ENCODE results near the gene PEX14. TPM values are rescaled to one million over a fixed set of nuclear protein-coding genes. Genes with fewer than 3 reads are reported as not detected.
"Not testable (repeated sequence)": the region's sequence is repeated elsewhere in the genome, so short reads cannot be mapped to it uniquely, and the experiment has no call there.

The PEX14 gene
- total and polyA plus RNA-seq, 2 donors = 8.8 to 16.1 TPM

- 92% methylated on average over 3 of the region's 3 CpGs for WGBS
- no peak overlapping the region for H3K4me3 ChIP-seq (ENCODE audit: low read length in 2 of 2)
- H3K27ac ChIP-seq (ENCODE audit: low read depth in 1 of 2, low read length in 1 of 2) = no peak overlapping the region
- peaks cover 28 to 36% of the 10 kb centered on the region in 2 donors for H3K36me3 ChIP-seq (ENCODE audit: control insufficient read depth in 2 of 2, insufficient read depth in 2 of 2, low read length in 1 of 2)
- peaks cover 0 to 6% of the 10 kb centered on the region in 2 donors for H3K4me1 ChIP-seq (ENCODE audit: control insufficient read depth in 2 of 2, insufficient read depth in 2 of 2, low read length in 2 of 2)
- no peak for DNase-seq (ENCODE audit: low read depth in 6 of 9, low spot score in 9 of 9)
- peaks cover 1 to 7% of the 10 kb centered on the region in 2 donors for H3K9me3 ChIP-seq (ENCODE audit: control insufficient read depth in 2 of 2, insufficient read depth in 1 of 2, low read length in 1 of 2)
- no peaks in the 10 kb centered on the region for H3K27me3 ChIP-seq (ENCODE audit: control insufficient read depth in 2 of 2, insufficient read depth in 1 of 2, low read length in 1 of 2)
Observed at GRCh38 chr1:10459184-10459583, 15.6 kb upstream of the PEX14 start.

- no peak overlapping the region for H3K27ac ChIP-seq (ENCODE audit: low read depth in 1 of 2, low read length in 1 of 2)
- no peaks in the 10 kb centered on the region for H3K9me3 ChIP-seq (ENCODE audit: control insufficient read depth in 2 of 2, insufficient read depth in 1 of 2, low read length in 1 of 2)
- peaks cover 7 to 8% of the 10 kb centered on the region in 2 donors for H3K4me1 ChIP-seq (ENCODE audit: control insufficient read depth in 2 of 2, insufficient read depth in 2 of 2, low read length in 2 of 2)
- DNase-seq (ENCODE audit: low read depth in 6 of 9, low spot score in 9 of 9) = no peak
- 99% methylated on average over 2 of the region's 2 CpGs for WGBS
- peaks cover 37 to 52% of the 10 kb centered on the region in 2 donors for H3K36me3 ChIP-seq (ENCODE audit: control insufficient read depth in 2 of 2, insufficient read depth in 2 of 2, low read length in 1 of 2)
- no peaks in the 10 kb centered on the region for H3K27me3 ChIP-seq (ENCODE audit: control insufficient read depth in 2 of 2, insufficient read depth in 1 of 2, low read length in 1 of 2)
- H3K4me3 ChIP-seq (ENCODE audit: low read length in 2 of 2) = no peak overlapping the region
Observed at GRCh38 chr1:10467078-10467477, 7.7 kb upstream of the PEX14 start.

GRCh38 chr1:10470043-10470442 is 4.7 kb upstream of the PEX14 start:
- no peak overlapping the region for H3K27ac ChIP-seq (ENCODE audit: low read depth in 1 of 2, low read length in 1 of 2)
- no peaks in the 10 kb centered on the region for H3K27me3 ChIP-seq (ENCODE audit: control insufficient read depth in 2 of 2, insufficient read depth in 1 of 2, low read length in 1 of 2)
- H3K4me1 ChIP-seq (ENCODE audit: control insufficient read depth in 2 of 2, insufficient read depth in 2 of 2, low read length in 2 of 2) = peaks cover 7 to 18% of the 10 kb centered on the region in 2 donors
- H3K36me3 ChIP-seq (ENCODE audit: control insufficient read depth in 2 of 2, insufficient read depth in 2 of 2, low read length in 1 of 2) = peaks cover 16 to 33% of the 10 kb centered on the region in 2 donors
- DNase-seq (ENCODE audit: low read depth in 6 of 9, low spot score in 9 of 9) = no peak
- WGBS = 99% methylated on average over 4 of the region's 4 CpGs
- no peaks in the 10 kb centered on the region for H3K9me3 ChIP-seq (ENCODE audit: control insufficient read depth in 2 of 2, insufficient read depth in 1 of 2, low read length in 1 of 2)
- no peak overlapping the region for H3K4me3 ChIP-seq (ENCODE audit: low read length in 2 of 2)

GRCh38 chr1:10471411-10472219 is 3.1 kb upstream of the PEX14 start:
- Histone ChIP-seq H3K4me1 (ENCODE audit: control insufficient read depth in 2 of 2, insufficient read depth in 2 of 2, low read length in 2 of 2) (peaks cover 14 to 28% of the 10 kb centered on the region in 2 donors), H3K27me3 (ENCODE audit: control insufficient read depth in 2 of 2, insufficient read depth in 1 of 2, low read length in 1 of 2) (no peaks in the 10 kb centered on the region), H3K4me3 (ENCODE audit: low read length in 2 of 2) (peak overlapping the region; percentile 77 to 81), H3K27ac (ENCODE audit: low read depth in 1 of 2, low read length in 1 of 2) (peak overlapping the region; percentile 53 to 82), H3K9me3 (ENCODE audit: control insufficient read depth in 2 of 2, insufficient read depth in 1 of 2, low read length in 1 of 2) (no peaks in the 10 kb centered on the region), H3K36me3 (ENCODE audit: control insufficient read depth in 2 of 2, insufficient read depth in 2 of 2, low read length in 1 of 2) (peaks cover 11 to 20% of the 10 kb centered on the region in 2 donors)
- no peak for DNase-seq (ENCODE audit: low read depth in 6 of 9, low spot score in 9 of 9)
- 26% methylated on average over 23 of the region's 23 CpGs for WGBS

- Histone ChIP-seq H3K36me3 (ENCODE audit: control insufficient read depth in 2 of 2, insufficient read depth in 2 of 2, low read length in 1 of 2) (peaks cover 7 to 13% of the 10 kb centered on the region in 2 donors), H3K27me3 (ENCODE audit: control insufficient read depth in 2 of 2, insufficient read depth in 1 of 2, low read length in 1 of 2) (no peaks in the 10 kb centered on the region), H3K9me3 (ENCODE audit: control insufficient read depth in 2 of 2, insufficient read depth in 1 of 2, low read length in 1 of 2) (no peaks in the 10 kb centered on the region), H3K4me1 (ENCODE audit: control insufficient read depth in 2 of 2, insufficient read depth in 2 of 2, low read length in 2 of 2) (peaks cover 14 to 28% of the 10 kb centered on the region in 2 donors), H3K4me3 (ENCODE audit: low read length in 2 of 2) (peak within 1 kb of the TSS; percentile 77 to 81), H3K27ac (ENCODE audit: low read depth in 1 of 2, low read length in 1 of 2) (peak within 1 kb of the TSS; percentile 82 to 92)
- WGBS = under 1% methylated on average over 59 of the region's 59 CpGs
- peak; percentile 88 to 98 (median 94) for DNase-seq (ENCODE audit: low read depth in 6 of 9, low spot score in 9 of 9)
Observed at GRCh38 chr1:10472220-10473144, 2.3 kb upstream of the PEX14 start, which contains the start of gene DFFA. DFFA (minus strand) TSS chr1:10472529; CDS start chr1:10472458, 71 bp downstream.

GRCh38 chr1:10473145-10473765 is 1.5 kb upstream of the PEX14 start:
- 93% methylated on average over 23 of the region's 23 CpGs for WGBS
- peaks cover 14 to 28% of the 10 kb centered on the region in 2 donors for H3K4me1 ChIP-seq (ENCODE audit: control insufficient read depth in 2 of 2, insufficient read depth in 2 of 2, low read length in 2 of 2)
- H3K36me3 ChIP-seq (ENCODE audit: control insufficient read depth in 2 of 2, insufficient read depth in 2 of 2, low read length in 1 of 2) = peaks cover 6% of the 10 kb centered on the region in 2 donors
- H3K9me3 ChIP-seq (ENCODE audit: control insufficient read depth in 2 of 2, insufficient read depth in 1 of 2, low read length in 1 of 2) = no peaks in the 10 kb centered on the region
- H3K27ac ChIP-seq (ENCODE audit: low read depth in 1 of 2, low read length in 1 of 2) = peak overlapping the region in 1 of 2 donors; percentile 92
- no peaks in the 10 kb centered on the region for H3K27me3 ChIP-seq (ENCODE audit: control insufficient read depth in 2 of 2, insufficient read depth in 1 of 2, low read length in 1 of 2)
- H3K4me3 ChIP-seq (ENCODE audit: low read length in 2 of 2) = peak overlapping the region in 1 of 2 donors; percentile 81
- no peak for DNase-seq (ENCODE audit: low read depth in 6 of 9, low spot score in 9 of 9)

GRCh38 chr1:10474309-10474612 is 489 bp upstream of the PEX14 start:
- DNase-seq (ENCODE audit: low read depth in 6 of 9, low spot score in 9 of 9); H3K27me3 ChIP-seq (ENCODE audit: control insufficient read depth in 2 of 2, insufficient read depth in 1 of 2, low read length in 1 of 2); H3K36me3 ChIP-seq (ENCODE audit: control insufficient read depth in 2 of 2, insufficient read depth in 2 of 2, low read length in 1 of 2); H3K9me3 ChIP-seq (ENCODE audit: control insufficient read depth in 2 of 2, insufficient read depth in 1 of 2, low read length in 1 of 2); H3K27ac ChIP-seq (ENCODE audit: low read depth in 1 of 2, low read length in 1 of 2): not testable (repeated sequence)
- 93% methylated on average over 10 of the region's 10 CpGs for WGBS
- Histone ChIP-seq H3K4me3 (ENCODE audit: low read length in 2 of 2) (peak overlapping the region; percentile 73 to 79), H3K4me1 (ENCODE audit: control insufficient read depth in 2 of 2, insufficient read depth in 2 of 2, low read length in 2 of 2) (peaks cover 14 to 30% of the 10 kb centered on the region in 2 donors)

- WGBS = 6% methylated on average over 13 of the region's 13 CpGs
- H3K9me3 ChIP-seq (ENCODE audit: control insufficient read depth in 2 of 2, insufficient read depth in 1 of 2, low read length in 1 of 2) = no peaks in the 10 kb centered on the region
- H3K4me1 ChIP-seq (ENCODE audit: control insufficient read depth in 2 of 2, insufficient read depth in 2 of 2, low read length in 2 of 2) = peaks cover 14 to 30% of the 10 kb centered on the region in 2 donors
- no peak for DNase-seq (ENCODE audit: low read depth in 6 of 9, low spot score in 9 of 9)
- H3K27ac ChIP-seq (ENCODE audit: low read depth in 1 of 2, low read length in 1 of 2) = peak overlapping the region in 1 of 2 donors; percentile 75
- no peaks in the 10 kb centered on the region for H3K27me3 ChIP-seq (ENCODE audit: control insufficient read depth in 2 of 2, insufficient read depth in 1 of 2, low read length in 1 of 2)
- peak overlapping the region; percentile 73 to 79 for H3K4me3 ChIP-seq (ENCODE audit: low read length in 2 of 2)
- H3K36me3 ChIP-seq (ENCODE audit: control insufficient read depth in 2 of 2, insufficient read depth in 2 of 2, low read length in 1 of 2) = no peaks in the 10 kb centered on the region
Observed at GRCh38 chr1:10475510-10475909, 760 bp downstream of the PEX14 start.
